Trophoblast cell (in vitro differentiated cells and primary cell): ENCODE results near the gene CEP85. TPM values are rescaled to one million over a fixed set of nuclear protein-coding genes. Genes with fewer than 3 reads are reported as not detected.
A peak's percentile ranks its signal among the peaks of the same experiment; 100 is the strongest.

Source experiments
- DNase-seq, 2 donors: peaks; one replicate each; pipeline ENCODE4 v3.0.0-alpha.2; 2016
- H2AFZ ChIP-seq: 2 replicates; pipeline ENCODE4 v1.6.1; 2013; ENCODE audit warnings: low read length, moderate library complexity, mild to moderate bottlenecking; ENCODE audit not compliant: insufficient read depth, poor library complexity
- H2AK5ac ChIP-seq: 2 replicates; pipeline ENCODE4 v1.6.1; 2013; ENCODE audit warnings: mild to moderate bottlenecking, low read length
- H2BK120ac ChIP-seq: 2 replicates; pipeline ENCODE4 v1.6.1; 2013; ENCODE audit warnings: low read length, mild to moderate bottlenecking, moderate library complexity; ENCODE audit not compliant: insufficient read depth, poor library complexity
- H2BK12ac ChIP-seq: 2 replicates; pipeline ENCODE4 v1.6.1; 2013; ENCODE audit warnings: mild to moderate bottlenecking, low read length, moderate library complexity
- H2BK5ac ChIP-seq: 2 replicates; pipeline ENCODE4 v1.6.1; 2013; ENCODE audit warnings: low read length, low read depth, moderate library complexity, mild to moderate bottlenecking; ENCODE audit not compliant: poor library complexity
- H3K14ac ChIP-seq: 2 replicates; pipeline ENCODE4 v1.6.1; 2013; ENCODE audit warnings: mild to moderate bottlenecking, low read length
- H3K18ac ChIP-seq: 2 replicates; pipeline ENCODE4 v1.6.1; 2013; ENCODE audit warnings: mild to moderate bottlenecking, low read length
- H3K23ac ChIP-seq: 2 replicates; pipeline ENCODE4 v1.6.1; 2013; ENCODE audit warnings: low read length
- H3K27ac ChIP-seq: 2 replicates; pipeline ENCODE4 v1.5.1; 2013; ENCODE audit warnings: low read depth, mild to moderate bottlenecking, inconsistent platforms, low read length, moderate library complexity
- H3K27me3 ChIP-seq: 2 replicates; pipeline ENCODE4 v1.6.1; 2013; ENCODE audit warnings: inconsistent platforms, mild to moderate bottlenecking, low read length, moderate library complexity; ENCODE audit not compliant: insufficient read depth
- H3K36me3 ChIP-seq, 2 experiments: 1 replicate in 1 of 2; 2 replicates in 1 of 2; pipeline ENCODE4 v1.6.1; 2013; ENCODE audit warnings: low read length in 2 of 2, mild to moderate bottlenecking in 2 of 2, moderate library complexity in 1 of 2; ENCODE audit not compliant: insufficient read depth in 2 of 2, control insufficient read depth in 1 of 2
- H3K4ac ChIP-seq: 2 replicates; pipeline ENCODE4 v1.6.1; 2013; ENCODE audit warnings: low read depth, mild to moderate bottlenecking, low read length, moderate library complexity
- H3K4me1 ChIP-seq, 2 experiments: 1 replicate in 1 of 2; 2 replicates in 1 of 2; pipeline ENCODE4 v1.6.1; 2013; ENCODE audit warnings: low read length in 2 of 2, mild to moderate bottlenecking in 2 of 2, moderate library complexity in 1 of 2; ENCODE audit not compliant: insufficient read depth in 2 of 2, control insufficient read depth in 1 of 2
- H3K4me2 ChIP-seq: 2 replicates; pipeline ENCODE4 v1.6.1; 2013; ENCODE audit warnings: inconsistent platforms, mild to moderate bottlenecking, low read length, moderate library complexity
- H3K4me3 ChIP-seq: 2 replicates; pipeline ENCODE4 v1.5.1; 2013; ENCODE audit warnings: mild to moderate bottlenecking, low read depth, low read length, inconsistent platforms
- H3K79me1 ChIP-seq: one replicate; pipeline ENCODE4 v1.6.1; 2013; ENCODE audit warnings: low read length
- H3K79me2 ChIP-seq: 2 replicates; pipeline ENCODE4 v1.6.1; 2013; ENCODE audit warnings: low read length, mild to moderate bottlenecking; ENCODE audit not compliant: control insufficient read depth, insufficient read depth, poor library complexity
- H3K9ac ChIP-seq: 2 replicates; pipeline ENCODE4 v1.6.1; 2013; ENCODE audit warnings: mild to moderate bottlenecking, low read length
- H3K9me3 ChIP-seq: 2 replicates; pipeline ENCODE4 v1.6.1; 2013; ENCODE audit warnings: low read depth, mild to moderate bottlenecking, control low read depth, inconsistent platforms, low read length; ENCODE audit not compliant: insufficient read depth
- H4K12ac ChIP-seq: 2 replicates; pipeline ENCODE4 v1.6.1; 2013; ENCODE audit warnings: low read depth, mild to moderate bottlenecking, low read length, moderate library complexity
- H4K8ac ChIP-seq: 2 replicates; pipeline ENCODE4 v1.6.1; 2013; ENCODE audit warnings: low read depth, mild to moderate bottlenecking, low read length, moderate library complexity
- H4K91ac ChIP-seq: one replicate; pipeline ENCODE4 v1.6.1; 2013; ENCODE audit warnings: low read depth, mild to moderate bottlenecking, low read length, moderate library complexity
- WGBS: extraction: QIAGEN DNeasy Blood & Tissue Kit; methylation state at CpG from one replicate; pipeline ENCODE4 v1.1.7; 2013; ENCODE audit warnings: missing lambda C conversion rate; ENCODE audit not compliant: insufficient read length, insufficient coverage; ENCODE audit errors: extremely low coverage; 5-methylcytosine and 5-hydroxymethylcytosine counted together
- polyA plus RNA-seq: library from polyadenylated mRNA; stranded (reverse); fragments of 200-250 nt; gene quantifications from 2 replicates; pipeline ENCODE4 v1.2.3, GENCODE V29; 2013

The CEP85 gene
- 53.1 and 54.6 TPM in 2 replicates for polyA plus RNA-seq

- H4K91ac ChIP-seq = peak within 1 kb of the TSS; percentile 79
- H2AK5ac ChIP-seq = peak within 1 kb of the TSS; percentile 28
- H3K4me2 ChIP-seq = peak within 1 kb of the TSS; percentile 93
- H3K27me3 ChIP-seq = no peaks in the 10 kb centered on the region
- H3K79me2 ChIP-seq = peaks cover 5% of the 10 kb centered on the region
- peak; percentile 99 to 100 for DNase-seq
- H3K4me1 ChIP-seq = peaks cover 2 to 5% of the 10 kb centered on the region in 2 experiments
- peak within 1 kb of the TSS; percentile 73 for H3K18ac ChIP-seq
- peak within 1 kb of the TSS; percentile 88 for H4K8ac ChIP-seq
- peak within 1 kb of the TSS; percentile 51 for H3K4ac ChIP-seq
- H3K4me3 ChIP-seq = peak within 1 kb of the TSS; percentile 94
- peak within 1 kb of the TSS; percentile 69 for H2BK12ac ChIP-seq
- H3K79me1 ChIP-seq = peaks cover 7% of the 10 kb centered on the region
- H3K23ac ChIP-seq = no peak within 1 kb of the TSS
- H2BK5ac ChIP-seq = no peak within 1 kb of the TSS
- no peaks in the 10 kb centered on the region for H3K9me3 ChIP-seq
- peak within 1 kb of the TSS; percentile 86 for H3K14ac ChIP-seq
- peak within 1 kb of the TSS; percentile 92 for H4K12ac ChIP-seq
- no peaks in the 10 kb centered on the region for H3K36me3 ChIP-seq
- WGBS = no CpG with 5 or more reads among the region's 73 CpGs
- peak within 1 kb of the TSS; percentile 90 for H3K9ac ChIP-seq
- peak within 1 kb of the TSS; percentile 87 for H2AFZ ChIP-seq
- peak within 1 kb of the TSS; percentile 43 for H2BK120ac ChIP-seq
- H3K27ac ChIP-seq = peak within 1 kb of the TSS; percentile 69
Measured at GRCh38 chr1:26233903-26234643, at the start of gene CEP85. TSS of gene CEP85 (plus strand) at chr1:26234200. CDS start at chr1:26239784, 5,584 bp downstream.

DNA sequence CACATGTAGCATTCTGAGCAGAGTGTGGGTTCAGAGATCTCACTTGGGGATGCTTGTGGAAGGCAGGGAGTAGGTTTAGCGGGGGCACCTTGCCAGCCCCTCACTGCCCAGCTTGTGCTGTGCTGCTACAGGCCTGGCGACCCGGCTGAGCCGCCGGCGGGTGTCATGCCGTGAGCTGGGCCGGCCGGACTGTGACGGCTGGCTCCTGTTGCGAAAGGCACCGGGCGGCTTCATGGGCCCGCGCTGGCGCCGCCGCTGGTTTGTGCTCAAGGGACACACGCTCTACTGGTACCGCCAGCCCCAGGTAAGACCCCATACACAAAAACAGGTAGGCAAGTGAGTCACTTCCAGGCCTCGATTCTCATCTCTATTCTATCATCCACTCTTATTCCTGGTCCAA is 49.1 kb upstream of the CEP85 start:
- Histone ChIP-seq H3K27ac (no peak overlapping the region), H2AFZ (no peak overlapping the region), H3K79me2 (no peaks in the 10 kb centered on the region), H3K4me2 (no peak overlapping the region), H3K4ac (no peak overlapping the region), H4K8ac (no peak overlapping the region), H4K12ac (no peak overlapping the region), H3K9ac (no peak overlapping the region), H3K23ac (no peak overlapping the region), H2BK5ac (no peak overlapping the region), H3K14ac (no peak overlapping the region), H2AK5ac (no peak overlapping the region), H2BK12ac (no peak overlapping the region), H3K9me3 (peaks cover 1% of the 10 kb centered on the region), H3K18ac (no peak overlapping the region), H3K4me1 (no peaks in the 10 kb centered on the region), H2BK120ac (no peak overlapping the region), H3K79me1 (no peaks in the 10 kb centered on the region), H4K91ac (no peak overlapping the region), H3K36me3 (peaks cover 54 to 60% of the 10 kb centered on the region in 2 experiments), H3K27me3 (no peaks in the 10 kb centered on the region), H3K4me3 (no peak overlapping the region)
- DNase-seq = no peak
- no CpG with 5 or more reads among the region's 21 CpGs for WGBS

DNA sequence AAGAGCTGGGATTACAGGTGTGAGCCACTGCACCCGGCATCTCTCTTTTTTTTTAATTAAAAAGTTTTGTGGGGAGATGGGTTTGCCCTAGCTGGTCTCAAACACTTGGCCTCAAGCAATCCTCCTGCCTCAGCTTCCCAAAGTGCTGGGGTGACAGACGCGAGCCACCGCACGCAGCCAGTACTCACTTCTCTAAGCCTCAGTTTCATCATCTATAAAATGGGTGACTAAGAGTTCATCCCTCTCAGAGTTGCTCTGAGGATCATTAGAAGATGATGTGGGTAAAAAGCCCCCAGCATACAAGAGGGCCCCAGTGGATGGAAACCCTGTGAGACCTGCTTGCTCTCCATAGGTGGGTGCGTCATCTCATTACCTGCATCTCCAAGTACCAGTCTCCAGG is 46.1 kb upstream of the CEP85 start:
- Histone ChIP-seq H3K27me3 (no peaks in the 10 kb centered on the region), H3K4me2 (no peak overlapping the region), H3K18ac (no peak overlapping the region), H4K12ac (no peak overlapping the region), H2BK5ac (no peak overlapping the region), H3K9ac (no peak overlapping the region), H4K91ac (no peak overlapping the region), H2AK5ac (no peak overlapping the region), H3K4me1 (no peaks in the 10 kb centered on the region), H2AFZ (no peak overlapping the region), H3K79me2 (no peaks in the 10 kb centered on the region), H3K4me3 (no peak overlapping the region), H4K8ac (no peak overlapping the region), H3K23ac (no peak overlapping the region), H3K4ac (no peak overlapping the region), H3K79me1 (no peaks in the 10 kb centered on the region), H2BK120ac (no peak overlapping the region), H3K14ac (no peak overlapping the region), H2BK12ac (no peak overlapping the region), H3K9me3 (peaks cover 3% of the 10 kb centered on the region), H3K36me3 (peaks cover 36 to 47% of the 10 kb centered on the region in 2 experiments), H3K27ac (no peak overlapping the region)
- DNase-seq = no peak
- no CpG with 5 or more reads among the region's 6 CpGs for WGBS

DNA sequence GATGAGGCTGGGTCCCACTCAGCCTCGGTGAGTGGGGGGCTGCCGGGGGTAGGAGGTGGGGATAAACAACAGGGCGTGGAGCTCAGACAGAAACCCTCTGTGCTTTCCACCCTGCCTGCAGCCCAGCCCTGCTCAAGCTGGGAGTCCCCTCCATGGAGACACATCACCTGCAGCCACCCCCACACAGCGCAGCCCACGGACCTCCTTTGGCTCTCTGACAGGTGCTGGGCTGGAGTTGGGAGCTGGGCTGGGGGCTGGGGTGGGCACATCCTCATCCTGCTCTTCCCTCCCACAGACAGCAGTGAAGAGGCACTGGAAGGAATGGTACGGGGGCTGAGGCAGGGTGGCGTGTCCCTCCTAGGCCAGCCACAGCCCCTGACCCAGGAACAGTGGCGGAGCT is 45.5 kb upstream of the CEP85 start:
- H4K91ac ChIP-seq = no peak overlapping the region
- peaks cover 31 to 41% of the 10 kb centered on the region in 2 experiments for H3K36me3 ChIP-seq
- no peak overlapping the region for H3K4me2 ChIP-seq
- H3K9ac ChIP-seq = no peak overlapping the region
- no peak overlapping the region for H3K4me3 ChIP-seq
- no peaks in the 10 kb centered on the region for H3K79me1 ChIP-seq
- H2BK12ac ChIP-seq = no peak overlapping the region
- no peak overlapping the region for H2AFZ ChIP-seq
- H3K18ac ChIP-seq = no peak overlapping the region
- no peak overlapping the region for H3K23ac ChIP-seq
- no peak overlapping the region for H3K27ac ChIP-seq
- no peaks in the 10 kb centered on the region for H3K79me2 ChIP-seq
- H3K14ac ChIP-seq = no peak overlapping the region
- H3K4me1 ChIP-seq = no peaks in the 10 kb centered on the region
- H3K9me3 ChIP-seq = peaks cover 3% of the 10 kb centered on the region
- no peaks in the 10 kb centered on the region for H3K27me3 ChIP-seq
- H2BK5ac ChIP-seq = no peak overlapping the region
- no peak overlapping the region for H4K8ac ChIP-seq
- no peak overlapping the region for H2BK120ac ChIP-seq
- no peak for DNase-seq
- no peak overlapping the region for H3K4ac ChIP-seq
- no peak overlapping the region for H4K12ac ChIP-seq
- WGBS = no CpG with 5 or more reads among the region's 8 CpGs
- no peak overlapping the region for H2AK5ac ChIP-seq
